Testis (tissue), 2 donors: Measurements from ENCODE around the gene CROCC.

Experiments
- CTCF ChIP-seq, 3 experiments: fragments of 450-650 bp in 2 of 3; fragments of 200-600 bp in 1 of 3; sonication (generic) in 1 of 3; IDR thresholded peaks; one replicate each; pipeline ENCODE4 v1.5.1; 2016 to 2019; ENCODE audit warnings: antibody characterized with exemption in 3 of 3, mild to moderate bottlenecking in 2 of 3, moderate library complexity in 1 of 3
- POLR2A ChIP-seq: fragments of 450-650 bp; IDR thresholded peaks from one replicate; pipeline ENCODE4 v1.6.1; 2017; ENCODE audit warnings: antibody characterized with exemption, mild to moderate bottlenecking, moderate library complexity

- TF ChIP-seq CTCF (IDR thresholded peaks at IDR 0.05) (no peak), POLR2A (no peak)
Observed at GRCh38 chr1:16918371-16918770, 3.4 kb upstream of the CROCC start.
